GM23338 (cell line): ENCODE results near the gene ALKAL2.
A peak's percentile ranks its signal among the peaks of the same experiment; 100 is the strongest.

Experiments
- CREB1 ChIP-seq: fragments of 250-450 bp; sonication (Bioruptor Pico); IDR thresholded peaks from 2 replicates; pipeline ENCODE4 v1.5.0; 2020; ENCODE audit warnings: low read depth, mild to moderate bottlenecking, moderate library complexity
- CTCF ChIP-seq, 2 experiments: fragments of 200-600 bp in 1 of 2; sonication (generic) in 1 of 2; conservative IDR thresholded peaks; 2 replicates each; pipeline versions ENCODE4 v1.5.1 to v1.6.1; 2016 to 2017; ENCODE audit warnings: antibody characterized with exemption in 2 of 2, low read depth in 2 of 2, mild to moderate bottlenecking in 2 of 2, moderate library complexity in 1 of 2
- EZH2 ChIP-seq: fragments of 200-600 bp; sonication (generic); IDR thresholded peaks from one replicate; pipeline ENCODE4 v1.8.0; 2017; ENCODE audit warnings: antibody characterized with exemption, mild to moderate bottlenecking, low read depth; ENCODE audit not compliant: unreplicated experiment
- EZH2phosphoT487 ChIP-seq: fragments of 200-600 bp; sonication (generic); IDR thresholded peaks from one replicate; pipeline ENCODE4 v1.8.1; 2018; ENCODE audit warnings: antibody characterized with exemption; ENCODE audit not compliant: unreplicated experiment
- JUNB ChIP-seq: IDR thresholded peaks from one replicate; pipeline ENCODE4 v1.6.1; 2016; ENCODE audit warnings: antibody characterized with exemption; ENCODE audit not compliant: unreplicated experiment
- NANOG ChIP-seq: IDR thresholded peaks from 2 replicates; pipeline ENCODE4 v1.6.1; 2016; ENCODE audit warnings: antibody characterized with exemption, borderline replicate concordance
- POLR2AphosphoS5 ChIP-seq: IDR thresholded peaks from 2 replicates; pipeline ENCODE4 v1.6.1; 2016; ENCODE audit warnings: antibody characterized with exemption, low read depth
- REST ChIP-seq: IDR thresholded peaks from one replicate; pipeline ENCODE4 v1.6.1; 2018; ENCODE audit warnings: antibody characterized with exemption; ENCODE audit not compliant: unreplicated experiment
- STAT1 ChIP-seq: IDR thresholded peaks from one replicate; pipeline ENCODE4 v1.6.1; 2016; ENCODE audit warnings: antibody characterized with exemption; ENCODE audit not compliant: unreplicated experiment
- ZNF114 ChIP-seq: fragments of 250-450 bp; sonication (Bioruptor Pico); IDR thresholded peaks from 2 replicates; pipeline ENCODE4 v1.5.0; 2020; ENCODE audit warnings: mild to moderate bottlenecking, moderate library complexity

GRCh38 chr2:264493-265468 lies 23.1 kb downstream of the ALKAL2 start, which contains the start of gene ACP1:
- TF ChIP-seq POLR2AphosphoS5 (peak; percentile 91), CTCF (conservative IDR thresholded peaks at IDR 0.05; ENCODE audit: low read depth in 2 of 2) (no peak), EZH2phosphoT487 (no peak), EZH2 (no peak), REST (no peak), STAT1 (no peak), CREB1 (peak; percentile 61), JUNB (no peak), ZNF114 (CRISPR knock-in tag) (no peak), NANOG (no peak)
